Skeletal muscle satellite cell (primary cell): ENCODE measurements around the gene COA3. TPM values are rescaled to one million over a fixed set of nuclear protein-coding genes. Genes with fewer than 3 reads are reported as not detected.

ENCODE experiments used
- H3K27me3 ChIP-seq: 2 replicates; pipeline ENCODE4 v1.7.0; 2013; ENCODE audit warnings: low read length; ENCODE audit not compliant: control insufficient read depth, insufficient read depth
- H3K36me3 ChIP-seq: 2 replicates; pipeline ENCODE4 v1.7.0; 2013; ENCODE audit warnings: mild to moderate bottlenecking, control low read depth, low read length; ENCODE audit not compliant: insufficient read depth
- H3K4me1 ChIP-seq: 2 replicates; pipeline ENCODE4 v1.7.0; 2013; ENCODE audit warnings: low read length; ENCODE audit not compliant: control insufficient read depth, insufficient read depth
- H3K4me2 ChIP-seq: 2 replicates; pipeline ENCODE4 v1.7.0; 2013; ENCODE audit warnings: mild to moderate bottlenecking, low read length
- H3K4me3 ChIP-seq: 2 replicates; pipeline ENCODE4 v1.7.0; 2013; ENCODE audit warnings: low read length
- H3K9ac ChIP-seq: 2 replicates; pipeline ENCODE4 v1.7.0; 2013; ENCODE audit warnings: mild to moderate bottlenecking, low read depth, low read length, moderate library complexity
- H3K9me3 ChIP-seq: replicated peaks from 2 replicates; pipeline ENCODE4 v1.7.0; 2013; ENCODE audit warnings: mild to moderate bottlenecking, control low read depth, low read length
- total RNA-seq: library from RNA; depleted of rRNA; stranded (reverse); fragments of >200 nt; gene quantifications from 2 replicates; pipeline ENCODE4 v1.2.3, GENCODE V29; 2012; rRNA removed

COA3 gene
- total RNA-seq: 53.2 and 55.9 TPM in 2 replicates

GRCh38 chr17:42798383-42799380 lies at the start of gene COA3, which contains the start of gene CNTD1:
TSS of gene COA3 (minus strand) at chr17:42798704. CDS start at chr17:42798681, 23 bp downstream.
TSS of gene CNTD1 (plus strand) at chr17:42798861. CDS start at chr17:42799068, 207 bp downstream.
- H3K36me3 ChIP-seq: peaks cover 6% of the 10 kb centered on the region
- peak within 1 kb of the TSS; percentile 93 for H3K4me3 ChIP-seq
- H3K9ac ChIP-seq: peak within 1 kb of the TSS; percentile 89
- H3K9me3 ChIP-seq: no peaks in the 10 kb centered on the region
- peaks cover 16% of the 10 kb centered on the region for H3K4me1 ChIP-seq
- peak within 1 kb of the TSS; percentile 82 for H3K4me2 ChIP-seq
- no peaks in the 10 kb centered on the region for H3K27me3 ChIP-seq

GRCh38 chr17:42848093-42848492 lies 49.6 kb upstream of the COA3 start:
- no peak overlapping the region for H3K4me3 ChIP-seq
- no peak overlapping the region for H3K4me2 ChIP-seq
- peaks cover 11% of the 10 kb centered on the region for H3K27me3 ChIP-seq
- no peaks in the 10 kb centered on the region for H3K9me3 ChIP-seq
- peaks cover 22% of the 10 kb centered on the region for H3K4me1 ChIP-seq
- H3K9ac ChIP-seq: no peak overlapping the region
- peaks cover 23% of the 10 kb centered on the region for H3K36me3 ChIP-seq

- H3K36me3 ChIP-seq: peaks cover 37% of the 10 kb centered on the region
- no peak overlapping the region for H3K4me3 ChIP-seq
- H3K4me1 ChIP-seq: peaks cover 22% of the 10 kb centered on the region
- H3K27me3 ChIP-seq: peaks cover 8% of the 10 kb centered on the region
- H3K9ac ChIP-seq: no peak overlapping the region
- no peaks in the 10 kb centered on the region for H3K9me3 ChIP-seq
- H3K4me2 ChIP-seq: no peak overlapping the region
These were observed 48.2 kb upstream of the COA3 start for GRCh38 chr17:42846594-42847280.

GRCh38 chr17:42845918-42846593 lies 47.6 kb upstream of the COA3 start:
- Histone ChIP-seq H3K9ac (no peak overlapping the region), H3K36me3 (peaks cover 43% of the 10 kb centered on the region), H3K4me2 (no peak overlapping the region), H3K4me3 (no peak overlapping the region), H3K27me3 (peaks cover 5% of the 10 kb centered on the region), H3K9me3 (no peaks in the 10 kb centered on the region), H3K4me1 (peaks cover 22% of the 10 kb centered on the region)

- H3K9ac ChIP-seq: no peak overlapping the region
- H3K27me3 ChIP-seq: peaks cover 5% of the 10 kb centered on the region
- peaks cover 22% of the 10 kb centered on the region for H3K4me1 ChIP-seq
- H3K9me3 ChIP-seq: no peaks in the 10 kb centered on the region
- no peak overlapping the region for H3K4me2 ChIP-seq
- no peak overlapping the region for H3K4me3 ChIP-seq
- peaks cover 44% of the 10 kb centered on the region for H3K36me3 ChIP-seq
These were observed 47.0 kb upstream of the COA3 start for GRCh38 chr17:42845556-42845917.

- no peak overlapping the region for H3K9ac ChIP-seq
- H3K4me1 ChIP-seq: peaks cover 22% of the 10 kb centered on the region
- no peak overlapping the region for H3K4me3 ChIP-seq
- no peaks in the 10 kb centered on the region for H3K9me3 ChIP-seq
- H3K4me2 ChIP-seq: no peak overlapping the region
- H3K27me3 ChIP-seq: peaks cover 5% of the 10 kb centered on the region
- H3K36me3 ChIP-seq: peaks cover 44% of the 10 kb centered on the region
These were observed 46.5 kb upstream of the COA3 start for GRCh38 chr17:42844761-42845555.

- H3K4me1 ChIP-seq: peaks cover 22% of the 10 kb centered on the region
- H3K9ac ChIP-seq: no peak within 1 kb of the TSS
- no peak within 1 kb of the TSS for H3K4me3 ChIP-seq
- peaks cover under 1% of the 10 kb centered on the region for H3K27me3 ChIP-seq
- no peak within 1 kb of the TSS for H3K4me2 ChIP-seq
- H3K36me3 ChIP-seq: peaks cover 46% of the 10 kb centered on the region
- H3K9me3 ChIP-seq: no peaks in the 10 kb centered on the region
These were observed 45.8 kb upstream of the COA3 start, which contains the start of gene AOC2 for GRCh38 chr17:42844271-42844670. TSS of gene AOC2 (plus strand) at chr17:42844580. CDS start at chr17:42844627, 47 bp downstream.

- peaks cover 22% of the 10 kb centered on the region for H3K4me1 ChIP-seq
- peaks cover 55% of the 10 kb centered on the region for H3K36me3 ChIP-seq
- H3K9me3 ChIP-seq: no peaks in the 10 kb centered on the region
- H3K4me2 ChIP-seq: no peak overlapping the region
- no peaks in the 10 kb centered on the region for H3K27me3 ChIP-seq
- H3K4me3 ChIP-seq: no peak overlapping the region
- no peak overlapping the region for H3K9ac ChIP-seq
These were observed 44.9 kb upstream of the COA3 start for GRCh38 chr17:42843358-42843934.

GRCh38 chr17:42841975-42842685 lies 43.6 kb upstream of the COA3 start:
- Histone ChIP-seq H3K27me3 (no peaks in the 10 kb centered on the region), H3K4me2 (no peak overlapping the region), H3K4me1 (peaks cover 21% of the 10 kb centered on the region), H3K9ac (no peak overlapping the region), H3K4me3 (no peak overlapping the region), H3K36me3 (peaks cover 66% of the 10 kb centered on the region), H3K9me3 (no peaks in the 10 kb centered on the region)

- Histone ChIP-seq H3K4me1 (peaks cover 14% of the 10 kb centered on the region), H3K27me3 (no peaks in the 10 kb centered on the region), H3K36me3 (peaks cover 38% of the 10 kb centered on the region), H3K9me3 (no peaks in the 10 kb centered on the region), H3K4me3 (no peak overlapping the region), H3K9ac (no peak overlapping the region), H3K4me2 (no peak overlapping the region)
These were observed 37.2 kb upstream of the COA3 start for GRCh38 chr17:42835732-42836131.
